Endothelial cell of umbilical vein (primary cell): ENCODE measurements around the gene PRUNE2.

Source experiments
- EZH2 ChIP-seq: IDR thresholded peaks from 2 replicates; pipeline ENCODE4 v1.6.1; 2012; ENCODE audit warnings: borderline replicate concordance, low read depth, mild to moderate bottlenecking, moderate library complexity, low read length, inconsistent platforms; ENCODE audit not compliant: severe bottlenecking
- FOS ChIP-seq: IDR thresholded peaks from 2 replicates; pipeline ENCODE4 v1.6.1; 2011; ENCODE audit warnings: mild to moderate bottlenecking, low read length, moderate library complexity, borderline replicate concordance; ENCODE audit not compliant: insufficient read depth
- GATA2 ChIP-seq: IDR thresholded peaks from 2 replicates; pipeline ENCODE4 v1.7.0; 2011; ENCODE audit warnings: low read depth, mild to moderate bottlenecking, moderate library complexity, mixed read lengths, low read length; ENCODE audit not compliant: insufficient read length, insufficient read depth
- MYC ChIP-seq: IDR thresholded peaks from one replicate; pipeline ENCODE4 v1.6.1; 2011; ENCODE audit warnings: mild to moderate bottlenecking, low read depth, low read length
- POLR2A ChIP-seq: IDR thresholded peaks from 2 replicates; pipeline ENCODE4 v1.6.1; 2012; ENCODE audit warnings: low read depth, mild to moderate bottlenecking, control low read depth, low read length
- POLR2AphosphoS5 ChIP-seq: IDR thresholded peaks from 2 replicates; pipeline ENCODE4 v1.6.1; 2012; ENCODE audit warnings: low read depth, mild to moderate bottlenecking, control low read depth, low read length, moderate library complexity; ENCODE audit not compliant: insufficient read depth
- TF ChIP-seq, protein P1 (sequence below), 2 donors: IDR thresholded peaks; 1 replicate in 1 of 2; 2 replicates in 1 of 2; pipeline ENCODE4 v1.5.1; 2011; ENCODE audit warnings: low read length in 2 of 2, mild to moderate bottlenecking in 2 of 2, moderate library complexity in 2 of 2, control low read depth in 1 of 2, inconsistent platforms in 1 of 2, low read depth in 1 of 2; ENCODE audit not compliant: insufficient read depth in 1 of 2; ENCODE audit errors: extremely low read depth in 1 of 2
- TF ChIP-seq, protein P2 (sequence below): IDR thresholded peaks from 2 replicates; pipeline ENCODE4 v1.6.1; 2011; ENCODE audit not compliant: insufficient read depth, insufficient read length

DNA sequence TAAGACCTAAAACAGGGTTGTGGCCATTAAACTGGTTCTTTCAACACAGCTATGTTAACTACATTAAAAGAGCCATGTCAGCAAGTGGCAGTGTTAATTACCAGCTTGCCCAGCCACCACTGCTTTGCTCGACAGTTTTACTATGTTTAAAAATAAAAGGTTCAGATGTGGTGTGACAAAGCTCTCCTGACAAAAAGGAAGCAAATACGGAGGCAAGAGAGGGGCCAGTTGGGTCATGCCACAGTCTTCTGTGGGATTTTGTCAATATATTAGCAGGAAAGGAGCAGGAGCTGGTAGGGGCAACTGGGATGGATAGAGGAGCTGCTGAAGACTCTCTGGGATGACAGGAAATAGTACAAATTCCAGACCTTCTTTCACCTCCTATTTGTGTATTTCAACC, 255.2 kb downstream of the PRUNE2 start:
- TF ChIP-seq POLR2A (no peak), MYC (no peak), EZH2 (no peak), POLR2AphosphoS5 (no peak), FOS (no peak), GATA2 (no peak)
- TF ChIP-seq, protein P1, sequence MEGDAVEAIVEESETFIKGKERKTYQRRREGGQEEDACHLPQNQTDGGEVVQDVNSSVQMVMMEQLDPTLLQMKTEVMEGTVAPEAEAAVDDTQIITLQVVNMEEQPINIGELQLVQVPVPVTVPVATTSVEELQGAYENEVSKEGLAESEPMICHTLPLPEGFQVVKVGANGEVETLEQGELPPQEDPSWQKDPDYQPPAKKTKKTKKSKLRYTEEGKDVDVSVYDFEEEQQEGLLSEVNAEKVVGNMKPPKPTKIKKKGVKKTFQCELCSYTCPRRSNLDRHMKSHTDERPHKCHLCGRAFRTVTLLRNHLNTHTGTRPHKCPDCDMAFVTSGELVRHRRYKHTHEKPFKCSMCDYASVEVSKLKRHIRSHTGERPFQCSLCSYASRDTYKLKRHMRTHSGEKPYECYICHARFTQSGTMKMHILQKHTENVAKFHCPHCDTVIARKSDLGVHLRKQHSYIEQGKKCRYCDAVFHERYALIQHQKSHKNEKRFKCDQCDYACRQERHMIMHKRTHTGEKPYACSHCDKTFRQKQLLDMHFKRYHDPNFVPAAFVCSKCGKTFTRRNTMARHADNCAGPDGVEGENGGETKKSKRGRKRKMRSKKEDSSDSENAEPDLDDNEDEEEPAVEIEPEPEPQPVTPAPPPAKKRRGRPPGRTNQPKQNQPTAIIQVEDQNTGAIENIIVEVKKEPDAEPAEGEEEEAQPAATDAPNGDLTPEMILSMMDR (IDR thresholded peaks at IDR 0.05; ENCODE audit: extremely low read depth in 1 of 2, insufficient read depth in 1 of 2, low read depth in 1 of 2, low read length in 2 of 2): no peak
- TF ChIP-seq, protein P2, sequence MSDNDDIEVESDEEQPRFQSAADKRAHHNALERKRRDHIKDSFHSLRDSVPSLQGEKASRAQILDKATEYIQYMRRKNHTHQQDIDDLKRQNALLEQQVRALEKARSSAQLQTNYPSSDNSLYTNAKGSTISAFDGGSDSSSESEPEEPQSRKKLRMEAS: no peak
